MCF 10A (cell line): ENCODE data around the gene PAXX. TPM values are rescaled to one million over a fixed set of nuclear protein-coding genes. Genes with fewer than 3 reads are reported as not detected.
A peak's percentile ranks its signal among the peaks of the same experiment; 100 is the strongest.

ENCODE experiments used
- BruUV-seq: library from RNA; stranded (reverse); fragments of 400-500 nt; replicated peaks from 2 replicates; lab custom pipeline; 2021; lab: Mats Ljungman, UMichigan
- CTCF ChIA-PET: fragments of 300-600 bp; sonication (Branson Sonifier 250); formaldehyde crosslinking; extraction: SDS; loops from one replicate; lab custom pipeline; 2021; ENCODE audit warnings: antibody characterized with exemption, inconsistent platforms; lab: Yijun Ruan, JAX
- POLR2A ChIA-PET: fragments of 300-600, 350-650 bp; sonication (Branson Sonifier 250); formaldehyde crosslinking; extraction: SDS; loops from one replicate; lab custom pipeline; 2020; ENCODE audit warnings: antibody characterized with exemption, inconsistent platforms; lab: Yijun Ruan, JAX
- DNase-seq: peaks from one replicate; pipeline ENCODE4 v3.0.0-alpha.2; 2018; ENCODE audit not compliant: unreplicated experiment
- H3K27ac Mint-ChIP-seq: one replicate; pipeline ENCODE4 v1.8.0; 2022; ENCODE audit warnings: mild to moderate bottlenecking, low read depth, mixed read lengths; ENCODE audit not compliant: unreplicated experiment
- H3K27me3 Mint-ChIP-seq: one replicate; pipeline ENCODE4 v1.8.0; 2022; ENCODE audit warnings: mixed read lengths; ENCODE audit not compliant: insufficient read depth, unreplicated experiment
- H3K36me3 Mint-ChIP-seq: one replicate; pipeline ENCODE4 v1.8.0; 2022; ENCODE audit warnings: mild to moderate bottlenecking, moderate library complexity, mixed read lengths; ENCODE audit not compliant: insufficient read depth, unreplicated experiment
- H3K4me1 Mint-ChIP-seq: one replicate; pipeline ENCODE4 v1.8.0; 2022; ENCODE audit warnings: mixed read lengths; ENCODE audit not compliant: insufficient read depth, unreplicated experiment
- H3K4me3 Mint-ChIP-seq: one replicate; pipeline ENCODE4 v1.8.0; 2022; ENCODE audit warnings: mild to moderate bottlenecking, moderate library complexity, mixed read lengths; ENCODE audit not compliant: unreplicated experiment
- H3K9me3 Mint-ChIP-seq: one replicate; pipeline ENCODE4 v1.8.0; 2022; ENCODE audit warnings: mixed read lengths; ENCODE audit not compliant: unreplicated experiment
- intact Hi-C: fragments of 100-400 bp; cut with micrococcal nuclease; formaldehyde crosslinking; loops from 2 replicates; pipeline ENCODE4 v1.14.1; 2022
- total RNA-seq: library from RNA; stranded (reverse); gene quantifications from 2 replicates; pipeline ENCODE4 v1.2.3, GENCODE V29; 2022
- TF ChIP-seq, protein P1 (sequence below): fragments of 200-600 bp; IDR thresholded peaks from one replicate; pipeline ENCODE4 v1.8.0; 2022; ENCODE audit warnings: antibody characterized with exemption, mild to moderate bottlenecking; ENCODE audit not compliant: unreplicated experiment

The PAXX gene
- total RNA-seq, 1 experiment from 2014 or later: 57.9 TPM

DNA sequence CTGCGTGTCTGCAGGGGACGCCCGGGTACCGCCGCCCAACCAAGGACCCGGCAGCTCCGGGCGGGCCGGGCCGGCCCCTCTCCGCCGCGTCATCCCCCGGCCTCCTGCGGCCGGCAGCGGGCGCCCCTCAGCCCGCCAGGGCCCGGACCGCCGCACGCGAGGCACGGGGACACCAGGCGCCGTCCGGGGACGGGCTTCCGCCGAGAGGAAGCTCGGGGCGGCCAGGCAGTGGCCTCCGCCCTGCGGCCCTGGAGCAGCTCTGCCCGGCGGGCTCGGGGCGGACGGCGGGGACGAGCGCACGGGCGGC is 48.1 kb upstream of the PAXX start:
- POLR2A ChIA-PET: interaction anchor here (0.8 to 1.7 kb wide), 9 partner anchors 42 to 137 kb away, joined by 3 to 10 read pairs (median 5); partner anchors contain the start of genes EDF1, PAXX and TRAF2
- CTCF ChIA-PET: interaction anchor here (0.6 to 1.0 kb wide), 7 partner anchors 16 to 365 kb away, joined by 3 to 4 read pairs (median 3); no protein-coding TSS in a partner anchor
- H3K9me3 Mint-ChIP-seq: no peaks in the 10 kb centered on the region
- H3K36me3 Mint-ChIP-seq: peaks cover 32% of the 10 kb centered on the region
- H3K4me1 Mint-ChIP-seq: peaks cover 3% of the 10 kb centered on the region
- BruUV-seq: no TSS peak
- DNase-seq: peak; percentile 25
- TF ChIP-seq, protein P1, sequence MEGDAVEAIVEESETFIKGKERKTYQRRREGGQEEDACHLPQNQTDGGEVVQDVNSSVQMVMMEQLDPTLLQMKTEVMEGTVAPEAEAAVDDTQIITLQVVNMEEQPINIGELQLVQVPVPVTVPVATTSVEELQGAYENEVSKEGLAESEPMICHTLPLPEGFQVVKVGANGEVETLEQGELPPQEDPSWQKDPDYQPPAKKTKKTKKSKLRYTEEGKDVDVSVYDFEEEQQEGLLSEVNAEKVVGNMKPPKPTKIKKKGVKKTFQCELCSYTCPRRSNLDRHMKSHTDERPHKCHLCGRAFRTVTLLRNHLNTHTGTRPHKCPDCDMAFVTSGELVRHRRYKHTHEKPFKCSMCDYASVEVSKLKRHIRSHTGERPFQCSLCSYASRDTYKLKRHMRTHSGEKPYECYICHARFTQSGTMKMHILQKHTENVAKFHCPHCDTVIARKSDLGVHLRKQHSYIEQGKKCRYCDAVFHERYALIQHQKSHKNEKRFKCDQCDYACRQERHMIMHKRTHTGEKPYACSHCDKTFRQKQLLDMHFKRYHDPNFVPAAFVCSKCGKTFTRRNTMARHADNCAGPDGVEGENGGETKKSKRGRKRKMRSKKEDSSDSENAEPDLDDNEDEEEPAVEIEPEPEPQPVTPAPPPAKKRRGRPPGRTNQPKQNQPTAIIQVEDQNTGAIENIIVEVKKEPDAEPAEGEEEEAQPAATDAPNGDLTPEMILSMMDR: no peak
- no peaks in the 10 kb centered on the region for H3K27me3 Mint-ChIP-seq
- no peak overlapping the region for H3K27ac Mint-ChIP-seq
- H3K4me3 Mint-ChIP-seq: peak overlapping the region; percentile 70
- intact Hi-C loops: loop anchor here (10.0 kb wide), 1 partner anchor 99 kb away; the partner anchor contains the start of genes AJM1 and PHPT1

DNA sequence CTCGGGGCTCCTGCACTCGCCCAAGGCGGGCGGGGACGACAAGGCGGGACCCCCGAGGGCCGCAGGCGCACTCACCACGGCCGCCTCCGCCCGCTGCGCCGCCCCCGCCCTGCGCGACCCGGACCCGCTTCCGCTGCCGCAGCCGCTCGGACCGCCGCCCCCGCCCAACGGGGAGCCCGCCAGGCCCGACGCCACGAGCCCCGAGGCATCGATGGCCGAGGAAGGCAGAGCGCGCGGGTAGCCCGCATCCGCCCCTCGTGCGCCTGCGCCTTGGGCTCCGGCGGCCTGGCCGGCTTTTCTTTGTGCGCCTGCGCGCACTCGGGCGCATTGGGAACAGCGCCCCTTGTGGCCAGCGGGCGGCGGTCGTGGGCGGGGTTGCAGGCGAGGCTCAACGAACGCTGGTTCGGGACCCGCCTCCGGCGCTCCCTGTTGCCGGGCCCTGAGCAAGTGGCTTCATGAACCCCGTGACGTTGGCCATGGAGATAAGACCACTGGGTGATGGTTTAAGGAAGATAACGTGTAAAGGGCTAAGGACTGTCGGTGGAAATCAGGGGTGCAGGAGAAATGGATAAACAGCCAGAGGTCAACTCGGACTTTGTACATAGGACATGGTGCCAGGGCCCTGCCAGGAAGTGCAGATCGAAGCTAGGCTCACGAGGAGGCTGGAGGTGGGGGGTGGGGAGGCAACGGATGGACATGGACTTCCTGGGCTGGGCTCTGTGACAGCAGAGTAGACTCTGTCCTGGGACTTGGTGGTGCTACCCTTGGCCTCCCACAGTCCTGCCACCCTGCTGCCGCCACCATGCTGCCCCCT is 47.5 kb upstream of the PAXX start, which contains the start of the genes C8G and FBXW5:
C8G (plus strand) TSS at position 725 of the 814 bp plus-strand sequence; CDS start at position 803, 78 bp downstream.
FBXW5 (minus strand) TSS at position 220 of the 814 bp plus-strand sequence. CDS start 655 bp downstream, outside the sequence.
- H3K4me3 Mint-ChIP-seq: peak within 1 kb of the TSS; percentile 70
- H3K36me3 Mint-ChIP-seq: peaks cover 27% of the 10 kb centered on the region
- peak; percentile 93 for DNase-seq
- H3K9me3 Mint-ChIP-seq: no peaks in the 10 kb centered on the region
- peak within 1 kb of the TSS; percentile 69 for H3K27ac Mint-ChIP-seq
- no peaks in the 10 kb centered on the region for H3K27me3 Mint-ChIP-seq
- H3K4me1 Mint-ChIP-seq: no peaks in the 10 kb centered on the region
- ChIA-PET POLR2A (interaction anchor here (0.8 to 1.7 kb wide), 9 partner anchors 43 to 137 kb away, joined by 3 to 10 read pairs (median 5); partner anchors contain the start of genes EDF1, PAXX and TRAF2), CTCF (interaction anchor here (0.6 to 1.2 kb wide), 11 partner anchors 52 to 365 kb away, joined by 3 to 5 read pairs (median 3); partner anchors contain the start of gene CLIC3)
- intact Hi-C loops: loop anchor here (10.0 kb wide), 1 partner anchor 100 kb away; the partner anchor contains the start of genes AJM1 and PHPT1
- TF ChIP-seq, protein P1: peak; percentile 91
- BruUV-seq: no TSS peak

DNA sequence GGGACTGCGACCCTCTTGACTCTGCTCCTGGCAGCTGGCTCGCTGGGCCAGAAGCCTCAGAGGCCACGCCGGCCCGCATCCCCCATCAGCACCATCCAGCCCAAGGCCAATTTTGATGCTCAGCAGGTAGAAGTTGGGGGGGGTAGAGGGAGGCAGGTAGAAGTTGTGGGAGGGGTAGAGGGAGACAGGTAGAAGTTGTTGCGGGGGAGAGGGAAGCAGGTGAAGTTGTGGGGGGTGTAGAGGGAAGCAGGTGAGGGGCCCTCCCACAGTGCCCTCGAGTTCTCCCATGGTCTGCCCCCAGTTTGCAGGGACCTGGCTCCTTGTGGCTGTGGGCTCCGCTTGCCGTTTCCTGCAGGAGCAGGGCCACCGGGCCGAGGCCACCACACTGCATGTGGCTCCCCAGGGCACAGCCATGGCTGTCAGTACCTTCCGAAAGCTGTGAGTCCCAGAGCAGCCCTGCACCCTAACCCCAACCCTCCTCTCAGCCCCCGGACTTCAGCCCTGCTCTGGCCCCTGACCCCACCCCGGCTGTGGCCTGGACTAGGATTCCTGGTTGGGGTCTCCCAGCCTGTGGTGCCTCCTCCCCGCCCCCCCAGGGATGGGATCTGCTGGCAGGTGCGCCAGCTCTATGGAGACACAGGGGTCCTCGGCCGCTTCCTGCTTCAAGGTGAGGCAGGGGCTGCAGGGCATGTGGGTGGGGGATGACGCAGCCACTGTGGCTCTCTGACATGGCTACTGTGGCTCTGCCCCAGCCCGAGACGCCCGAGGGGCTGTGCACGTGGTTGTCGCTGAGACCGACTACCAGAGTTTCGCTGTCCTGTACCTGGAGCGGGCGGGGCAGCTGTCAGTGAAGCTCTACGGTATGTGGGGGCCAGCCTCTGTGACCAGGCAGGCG is 46.6 kb upstream of the PAXX start:
- Mint-ChIP-seq H3K4me1 (no peaks in the 10 kb centered on the region), H3K4me3 (no peak overlapping the region), H3K27ac (no peak overlapping the region), H3K36me3 (peaks cover 20% of the 10 kb centered on the region), H3K9me3 (no peaks in the 10 kb centered on the region), H3K27me3 (no peaks in the 10 kb centered on the region)
- intact Hi-C loops: loop anchor here (10.0 kb wide), 1 partner anchor 101 kb away; the partner anchor contains the start of genes AJM1 and PHPT1
- ChIA-PET CTCF (interaction anchor here (0.5 to 1.2 kb wide), 8 partner anchors 51 to 380 kb away, joined by 3 to 5 read pairs (median 3); partner anchors contain the start of gene CLIC3), POLR2A (no interaction called here)
- DNase-seq: no peak
- TF ChIP-seq, protein P1: no peak
- BruUV-seq: no TSS peak
